Hepatocyte (in vitro differentiated cells): ENCODE data around the gene LGR4.
"Not testable (repeated sequence)": the region's sequence is repeated elsewhere in the genome, so short reads cannot be mapped to it uniquely, and the experiment has no call there.

Source experiments
- CTCF ChIP-seq: fragments of 200-600 bp; sonication (generic); IDR thresholded peaks from 2 replicates; pipeline ENCODE4 v1.5.1; 2016; ENCODE audit warnings: antibody characterized with exemption, mild to moderate bottlenecking; ENCODE audit not compliant: poor library complexity
- EZH2 ChIP-seq: fragments of 200-600 bp; sonication (generic); IDR thresholded peaks from 2 replicates; pipeline ENCODE4 v1.6.1; 2016; ENCODE audit warnings: antibody characterized with exemption, mild to moderate bottlenecking, borderline replicate concordance

- TF ChIP-seq CTCF, EZH2: not testable (repeated sequence)
Observed at GRCh38 chr11:27327064-27327463, 145.5 kb downstream of the LGR4 start.
